Left renal cortex interstitium (tissue), 4 donors: ENCODE data around the gene IL1B. TPM values are rescaled to one million over a fixed set of nuclear protein-coding genes. Genes with fewer than 3 reads are reported as not detected.

Experiments
- DNase-seq, 4 donors: peaks; one replicate each; pipeline ENCODE4 v3.0.0-alpha.2; 2013; ENCODE audit warnings: low read depth in 4 of 4, low spot score in 2 of 4, missing footprints in 1 of 4
- polyA plus RNA-seq, 4 donors: library from polyadenylated mRNA; unstranded; fragments of 120-200 nt; gene quantifications; one replicate each; pipeline ENCODE4 v1.2.1, GENCODE V29; 2013; ENCODE audit not compliant: insufficient read length in 4 of 4

The IL1B gene
- polyA plus RNA-seq, 4 donors, result 0.35 to 3.1 (median 0.60) TPM

DNA sequence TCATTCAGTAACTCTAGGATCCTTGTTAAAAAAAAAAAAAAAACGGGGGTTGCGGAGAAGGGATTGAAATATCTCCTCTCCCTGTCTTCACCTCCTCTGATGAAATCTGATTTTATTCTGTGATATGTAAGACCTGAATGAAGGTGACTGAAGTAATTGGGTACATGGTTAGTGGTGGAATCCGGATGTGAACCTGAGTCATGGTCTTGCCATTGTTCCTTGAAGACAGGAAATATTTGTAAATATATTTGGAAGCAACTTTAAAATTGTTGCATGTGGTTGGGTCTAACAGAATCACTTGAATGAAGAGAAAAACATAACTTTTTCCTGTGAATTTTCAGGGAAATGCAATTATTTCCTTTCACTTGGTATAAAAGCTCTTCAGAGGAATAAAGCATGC lies 49.3 kb downstream of the IL1B start:
- DNase-seq, result no peak

DNA sequence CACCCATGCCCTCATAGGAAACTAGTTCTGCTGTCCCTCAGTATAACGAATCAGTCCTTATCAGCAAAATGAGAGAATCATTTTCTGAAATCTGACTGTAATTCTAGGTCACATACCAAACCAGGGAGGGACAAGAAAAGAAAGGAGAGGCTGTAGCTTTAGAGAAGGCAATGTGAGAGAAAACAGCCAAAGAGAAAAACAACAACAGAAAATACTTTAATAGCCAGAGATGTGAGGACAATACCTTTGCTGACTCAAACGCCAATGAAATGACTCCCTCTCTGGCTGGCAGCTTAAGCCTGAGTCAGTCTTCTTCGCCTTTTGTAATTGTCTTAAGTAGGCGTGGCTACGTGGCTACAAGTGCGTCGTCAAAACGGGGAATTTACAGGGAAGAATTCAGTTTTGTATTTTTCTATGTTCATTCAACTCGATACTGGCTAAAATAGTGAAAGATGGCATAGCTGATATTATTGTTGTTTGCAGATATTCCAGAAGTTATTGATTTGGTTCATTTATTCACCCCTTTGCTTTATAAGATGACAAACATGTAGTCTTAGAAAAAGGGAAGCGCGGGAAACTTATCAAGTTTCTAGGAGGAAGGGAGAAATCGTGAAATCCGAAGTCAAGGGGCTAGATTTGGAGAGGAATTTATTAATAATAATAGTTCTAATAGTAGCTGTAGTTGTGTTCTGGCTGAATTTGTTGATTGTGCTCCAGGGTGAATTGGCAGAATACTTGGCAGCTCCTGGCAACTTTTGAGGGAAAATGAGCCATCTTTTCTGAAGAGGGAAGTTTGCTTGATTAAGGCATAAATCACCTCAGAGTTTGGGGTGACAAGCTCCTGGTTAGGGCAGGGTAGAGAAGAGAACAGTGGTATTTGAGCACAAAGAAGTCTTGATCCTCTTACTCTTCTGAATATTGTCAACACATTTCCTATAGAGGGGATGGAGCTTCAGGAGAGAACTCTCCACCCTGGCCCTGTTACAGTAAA lies 52.1 kb downstream of the IL1B start, which contains the start of gene IL1A:
Gene IL1A, minus strand, starts transcription at position 295 of the 991 bp plus-strand sequence. CDS start 723 bp downstream, outside the sequence.
- no peak for DNase-seq

DNA sequence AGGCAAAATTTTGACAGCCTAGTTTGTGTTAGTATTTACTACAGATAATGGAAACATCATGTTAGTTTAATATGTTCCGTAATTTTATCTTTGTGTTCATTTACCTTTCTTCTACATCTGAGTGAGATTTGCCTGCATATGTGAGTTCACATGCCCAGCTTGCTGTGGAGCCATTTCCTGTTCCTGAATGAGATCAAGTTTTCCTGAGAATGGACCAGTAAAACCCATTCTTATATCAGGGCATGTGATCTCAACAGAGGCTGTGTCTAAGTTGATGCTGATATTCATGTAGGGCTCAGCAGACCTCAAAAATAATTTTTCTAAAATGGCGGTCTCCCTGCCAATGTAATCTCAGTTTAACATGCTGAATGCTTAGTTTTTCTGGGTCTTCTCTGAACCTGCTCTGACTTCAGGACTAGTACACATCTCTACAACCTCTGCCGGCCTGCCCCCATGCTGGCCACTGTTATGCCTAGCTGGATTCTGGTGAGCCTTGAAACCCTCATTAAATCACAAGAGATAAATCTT lies 53.3 kb downstream of the IL1B start:
- DNase-seq, result no peak

DNA sequence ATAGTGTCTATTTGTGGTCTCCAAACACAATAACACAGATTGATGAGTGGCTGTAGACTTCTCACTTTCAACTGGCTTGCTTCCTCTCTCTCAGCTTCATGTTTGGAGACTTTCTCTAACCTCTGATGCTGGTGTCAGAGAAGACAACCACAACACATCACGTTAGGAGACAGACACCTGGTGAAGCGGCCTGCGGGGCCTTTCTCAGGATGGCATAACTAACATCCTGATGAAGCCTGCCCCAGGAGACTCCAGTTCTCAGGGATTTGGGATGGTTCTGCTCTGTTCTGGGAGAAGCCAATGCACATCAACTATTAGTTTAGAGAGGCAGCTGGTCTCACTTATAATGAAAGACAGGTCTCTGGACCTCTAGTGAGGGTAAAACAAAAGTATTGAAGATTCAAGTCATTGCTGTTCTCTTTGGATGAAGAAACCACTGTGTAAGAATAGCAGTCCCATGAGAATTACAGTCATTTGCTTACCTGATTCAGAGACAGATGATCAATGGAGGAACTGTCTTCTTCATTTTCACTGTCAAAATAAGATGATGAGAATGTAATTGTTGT lies 54.3 kb downstream of the IL1B start:
- no peak for DNase-seq

Other genes starting within 250 kb of the IL1B start
- 10 to 100 TPM; 40.5 to 53.9 (median 42.0) TPM for gene SLC20A1, start 190.8 kb downstream of the IL1B start, polyA plus RNA-seq
- gene NT5DC4, start 115.8 kb downstream of the IL1B start, polyA plus RNA-seq, result under 1 TPM; 0.05 to 0.20 (median 0.14) TPM
- gene CKAP2L, start 72.2 kb downstream of the IL1B start, polyA plus RNA-seq, result 10 to 100 TPM; 12.5 to 15.4 (median 13.8) TPM
- under 1 TPM in 3 of 4 donors, not detected in 1; 0.08 to 0.14 (median 0.13) TPM for gene IL1A, start 52.3 kb downstream of the IL1B start, polyA plus RNA-seq
- under 1 TPM in 1 of 4 donors, not detected in 3; 0.13 TPM for gene IL37, start 74.4 kb upstream of the IL1B start, polyA plus RNA-seq
- gene IL36G, start 141.2 kb upstream of the IL1B start, polyA plus RNA-seq, result under 1 TPM in 2 of 4 donors, not detected in 2; 0.21 to 0.25 TPM
- not detected for gene IL36A, start 168.7 kb upstream of the IL1B start, polyA plus RNA-seq
- not detected for gene IL36B, start 216.1 kb upstream of the IL1B start, polyA plus RNA-seq
- gene IL36RN, start 222.4 kb upstream of the IL1B start, polyA plus RNA-seq, result not detected
- gene IL1F10, start 231.2 kb upstream of the IL1B start, polyA plus RNA-seq, result not detected